H7 (cell line): ENCODE data around the gene P4HB. TPM values are rescaled to one million over a fixed set of nuclear protein-coding genes. Genes with fewer than 3 reads are reported as not detected.

ENCODE experiments used
- DNase-seq: peaks from one replicate; pipeline ENCODE4 v3.0.0; 2012
- H3K27me3 ChIP-seq: 2 replicates; pipeline ENCODE4 v1.6.0; 2011; ENCODE audit warnings: mild to moderate bottlenecking, low read length; ENCODE audit not compliant: control insufficient read depth, insufficient read depth
- H3K36me3 ChIP-seq: replicated peaks from 2 replicates; pipeline ENCODE4 v1.5.1; 2011; ENCODE audit warnings: low read length; ENCODE audit not compliant: control insufficient read depth, insufficient read depth
- H3K4me3 ChIP-seq: 2 replicates; pipeline ENCODE4 v1.5.1; 2011; ENCODE audit warnings: low read depth, mild to moderate bottlenecking, control low read depth, low read length, moderate library complexity; ENCODE audit not compliant: insufficient read depth
- total RNA-seq: library from RNA; depleted of rRNA; stranded (reverse); fragments of >200 nt; shearing (Covaris generic); gene quantifications from 2 replicates; pipeline ENCODE4 v1.2.3, GENCODE V29; 2014

P4HB gene
- total RNA-seq, 1 experiment from 2014 or later = 528 TPM

DNA sequence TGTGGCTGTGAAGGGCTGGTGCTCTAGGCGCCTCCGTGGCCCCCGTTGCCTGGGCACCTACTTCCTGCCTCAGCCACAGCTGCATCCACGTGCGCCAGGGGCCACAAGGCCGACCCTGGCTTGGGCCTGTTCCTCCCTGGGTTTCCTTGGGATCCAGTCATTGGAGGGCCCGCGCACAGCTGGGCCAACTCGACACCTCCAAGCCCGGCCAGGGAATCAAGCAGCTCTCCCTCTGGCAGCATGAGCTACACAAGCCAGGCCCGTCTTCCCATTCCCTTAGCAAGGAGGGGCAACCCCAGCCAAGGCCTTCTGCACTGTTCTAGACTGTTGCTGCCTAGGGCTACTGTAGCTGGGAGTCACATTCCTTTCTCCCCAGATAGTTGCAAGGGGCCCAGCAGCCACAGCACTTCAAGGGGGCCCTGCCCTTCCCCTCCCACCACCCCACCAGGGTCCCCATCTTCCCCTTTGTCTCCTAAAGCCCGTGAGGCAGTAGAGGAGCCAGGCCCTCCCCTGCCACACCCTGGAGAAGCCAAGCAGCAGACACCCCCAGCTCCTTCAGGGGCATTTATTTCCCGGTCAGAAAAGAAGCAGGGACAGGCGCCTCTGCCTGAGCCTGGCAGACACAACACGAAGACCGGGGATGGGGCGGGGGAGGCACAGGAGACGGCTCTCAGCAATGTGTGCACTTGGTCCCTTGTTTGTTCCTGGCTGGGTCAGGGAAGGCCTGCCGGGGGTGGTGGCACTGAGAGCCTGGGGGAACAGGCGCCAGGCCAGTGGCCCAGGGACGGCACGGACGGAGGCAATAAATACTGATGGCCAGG, 7.0 kb upstream of the P4HB start:
- H3K27me3 ChIP-seq = no peaks in the 10 kb centered on the region
- H3K36me3 ChIP-seq = peaks cover 21% of the 10 kb centered on the region
- no peak overlapping the region for H3K4me3 ChIP-seq
- DNase-seq = peak; percentile 71

DNA sequence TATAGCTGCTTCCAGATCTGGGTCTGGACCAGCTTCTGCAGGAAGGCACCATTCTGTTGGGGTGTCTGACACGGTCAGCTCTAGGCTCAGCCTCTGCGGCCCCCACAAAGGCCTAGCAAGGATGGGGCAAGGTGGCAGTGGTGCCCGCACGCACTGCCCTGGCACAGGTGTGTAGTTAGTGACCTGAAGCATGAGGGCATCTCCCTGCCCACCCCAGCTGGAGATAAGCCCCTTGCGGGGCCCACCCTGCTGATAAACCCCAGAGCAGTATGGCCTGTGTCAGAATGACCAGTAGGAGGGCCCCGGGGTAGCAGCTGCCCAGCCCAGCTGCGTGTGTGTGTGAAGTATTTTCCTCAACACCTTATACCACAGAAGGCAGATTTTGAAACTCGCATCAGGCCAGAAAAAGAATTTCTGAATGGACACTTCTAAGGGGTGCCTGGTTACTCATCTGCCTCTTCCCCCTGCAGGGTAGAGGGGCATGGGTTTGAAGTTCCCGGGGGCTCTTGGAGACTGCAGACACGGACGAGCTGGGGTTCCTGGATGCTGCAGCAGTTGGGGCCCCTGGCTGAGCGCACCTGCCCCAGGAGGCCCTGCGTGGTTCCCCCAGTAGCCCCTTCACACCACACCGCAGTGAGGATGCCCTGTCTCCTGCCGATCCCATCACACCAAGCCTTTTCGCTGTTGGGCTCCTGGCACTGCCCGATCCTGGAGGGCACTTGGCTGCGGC, 6.3 kb upstream of the P4HB start:
- Histone ChIP-seq H3K4me3 (no peak overlapping the region), H3K36me3 (peaks cover 21% of the 10 kb centered on the region), H3K27me3 (no peaks in the 10 kb centered on the region)
- peak; percentile 48 for DNase-seq

DNA sequence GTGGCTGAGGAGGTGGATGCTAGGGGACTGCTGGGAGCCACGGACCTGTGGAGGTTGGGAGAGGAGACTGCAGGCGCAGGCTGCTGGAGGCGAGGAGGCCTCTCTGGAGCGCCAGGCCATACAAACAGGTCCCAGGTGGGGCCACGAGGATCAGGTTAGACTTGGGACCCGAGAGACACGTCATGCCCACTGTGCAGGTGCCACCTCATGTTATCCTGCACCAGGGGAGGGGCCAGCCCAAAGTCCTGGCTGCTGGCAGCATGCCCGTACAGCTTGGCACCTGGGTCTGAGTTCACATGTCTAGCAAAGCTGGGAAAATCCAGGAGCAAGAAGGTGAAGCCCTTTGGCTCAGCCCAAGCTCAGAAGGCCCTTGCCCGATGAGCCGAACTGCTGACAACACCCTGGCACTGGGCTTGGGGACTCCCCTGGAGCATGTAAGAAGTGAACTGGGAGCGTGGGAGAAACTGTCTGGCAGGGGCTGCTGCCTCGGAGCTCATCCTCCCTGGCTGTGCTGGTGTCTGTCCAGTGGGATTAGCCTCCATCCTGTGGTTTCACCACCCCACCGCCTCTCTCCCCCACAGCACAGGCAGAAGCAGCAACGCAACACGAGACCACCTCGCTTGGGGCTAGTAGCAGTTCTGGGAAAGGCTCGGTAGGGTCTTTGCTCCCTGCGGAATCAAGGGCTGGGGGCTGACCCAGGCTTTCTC, 5.6 kb upstream of the P4HB start:
- Histone ChIP-seq H3K4me3 (no peak overlapping the region), H3K27me3 (no peaks in the 10 kb centered on the region), H3K36me3 (peaks cover 21% of the 10 kb centered on the region)
- DNase-seq = no peak

GRCh38 chr17:81865358-81865732, 5.0 kb upstream of the P4HB start:
- no peak overlapping the region for H3K4me3 ChIP-seq

DNA sequence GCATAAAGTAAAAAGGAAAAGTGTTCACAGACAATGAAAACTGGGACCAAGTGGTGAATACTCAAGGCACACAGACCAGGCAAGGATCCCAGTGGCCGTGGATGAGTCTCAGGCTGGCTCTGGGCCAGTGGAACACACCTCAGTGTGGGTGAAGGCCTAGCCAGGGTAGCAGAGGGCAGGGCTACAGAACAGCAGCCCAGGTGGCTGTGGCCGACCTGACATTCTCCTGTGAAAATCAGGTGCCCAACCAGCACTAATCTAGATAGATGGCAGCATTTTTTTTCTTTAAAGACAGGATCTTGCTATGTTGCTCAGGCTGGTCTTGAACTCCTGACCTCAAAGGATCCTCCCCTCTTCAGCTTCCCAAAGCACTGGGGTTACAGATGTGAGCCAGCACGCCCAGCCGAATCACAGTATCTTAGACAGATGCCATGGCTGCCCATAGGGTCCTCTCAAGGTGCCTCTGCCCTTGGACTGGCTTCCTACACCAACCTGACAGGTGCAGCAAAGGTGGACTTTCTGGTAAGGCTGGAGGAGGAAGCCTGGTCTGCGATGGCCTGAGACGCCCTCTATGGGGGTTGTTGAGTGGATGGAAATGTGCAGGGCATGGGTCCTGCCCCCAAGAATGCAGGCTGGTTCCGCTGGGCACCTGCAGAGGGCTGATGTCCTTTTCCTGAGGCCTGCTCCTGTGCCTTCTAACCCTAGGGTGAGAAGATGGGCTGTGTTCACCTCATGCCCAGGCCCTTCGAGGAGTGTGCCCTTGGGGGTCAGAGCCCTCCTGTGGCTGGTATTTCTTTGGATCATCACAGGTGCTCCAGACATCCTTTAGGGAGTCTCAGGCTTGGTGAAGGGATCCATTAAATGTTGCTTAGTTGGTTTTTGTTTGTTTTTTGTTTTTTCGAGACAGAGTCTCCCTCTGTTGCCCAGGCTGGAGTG, 3.8 kb upstream of the P4HB start:
- peaks cover 21% of the 10 kb centered on the region for H3K36me3 ChIP-seq
- H3K4me3 ChIP-seq = no peak overlapping the region
- no peaks in the 10 kb centered on the region for H3K27me3 ChIP-seq
- DNase-seq = peak; percentile 65

More at GRCh38 chr17:81865358-81865732, 5.0 kb upstream of the P4HB start:
- Histone ChIP-seq H3K27me3 (no peaks in the 10 kb centered on the region), H3K36me3 (peaks cover 21% of the 10 kb centered on the region)
- no peak for DNase-seq

DNA sequence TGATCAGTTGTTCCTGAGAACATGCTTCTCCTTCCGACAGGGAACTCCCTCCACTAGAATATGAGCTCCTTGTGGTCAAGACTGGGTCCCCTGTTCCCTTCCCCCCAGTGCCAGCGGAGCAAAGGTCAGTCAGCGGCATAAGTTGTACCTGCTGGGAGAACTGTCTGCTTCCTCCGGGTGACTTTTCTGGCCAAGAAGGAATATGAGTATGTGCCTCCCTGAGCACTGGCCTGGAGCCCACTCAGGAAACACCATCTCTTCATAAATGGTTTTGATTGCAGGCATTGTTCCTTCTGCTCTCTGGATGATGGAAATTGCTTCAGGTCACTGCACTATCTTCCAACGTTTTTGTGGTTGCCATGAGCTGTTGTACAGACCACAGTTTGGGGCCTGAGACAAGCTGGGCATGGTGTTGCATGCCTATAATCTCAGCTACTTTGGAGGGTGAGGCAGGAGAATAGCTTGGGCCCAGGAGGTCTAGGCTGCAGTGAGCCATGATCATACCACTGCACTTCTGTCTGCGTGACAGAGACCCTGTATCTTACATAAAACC, 2.9 kb upstream of the P4HB start:
- DNase-seq = no peak
- H3K4me3 ChIP-seq = no peak overlapping the region
- no peaks in the 10 kb centered on the region for H3K27me3 ChIP-seq
- peaks cover 29% of the 10 kb centered on the region for H3K36me3 ChIP-seq

- DNase-seq = peak; percentile 100
- Histone ChIP-seq H3K36me3 (peaks cover 34% of the 10 kb centered on the region), H3K27me3 (no peaks in the 10 kb centered on the region), H3K4me3 (peak overlapping the region; percentile 92)
These were observed 627 bp upstream of the P4HB start for GRCh38 chr17:81860756-81861568.

DNA sequence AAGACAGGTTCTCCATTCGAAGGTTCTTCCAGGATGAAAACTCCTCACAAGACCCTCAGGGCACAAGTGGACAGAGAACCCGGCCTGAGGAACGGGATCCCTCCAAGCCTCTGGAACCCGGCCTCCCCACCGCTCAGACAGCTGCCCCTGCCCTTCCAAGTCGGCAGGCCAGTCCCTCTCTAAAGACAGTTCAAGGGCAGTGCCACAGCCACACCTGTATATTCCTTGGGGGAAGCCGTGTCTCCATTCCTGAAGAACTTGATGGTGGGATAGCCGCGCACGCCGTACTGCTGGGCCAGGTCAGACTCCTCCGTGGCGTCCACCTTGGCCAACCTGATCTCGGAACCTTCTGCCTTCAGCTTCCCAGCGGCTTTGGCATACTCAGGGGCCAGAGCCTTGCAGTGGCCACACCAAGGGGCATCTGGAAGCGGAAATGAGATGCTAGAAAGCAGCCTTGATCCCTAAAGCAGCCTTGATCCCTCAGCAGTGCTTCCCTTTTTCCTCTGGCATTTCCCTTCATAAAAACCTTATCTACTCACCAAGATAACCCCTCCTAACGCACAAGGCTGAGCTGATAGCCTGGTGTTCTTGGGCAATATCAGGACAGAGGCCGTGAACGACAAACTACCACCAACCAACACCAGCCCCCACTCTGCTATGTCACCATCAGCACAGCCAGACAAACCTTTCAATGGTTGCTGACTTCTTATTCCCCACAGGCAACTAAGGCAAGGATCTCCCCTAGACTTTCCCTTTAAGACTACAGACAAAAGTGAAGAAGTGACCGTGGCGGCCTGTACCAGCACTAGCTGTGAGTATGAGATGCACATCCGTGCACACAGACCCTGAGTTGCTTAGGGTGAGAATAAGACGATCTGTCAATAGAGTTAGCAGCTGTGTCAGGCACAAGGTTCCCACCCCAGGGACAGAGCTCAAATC, 1.1 kb downstream of the P4HB start:
- peak; percentile 20 for DNase-seq
- Histone ChIP-seq H3K4me3 (peak overlapping the region; percentile 81), H3K36me3 (peaks cover 30% of the 10 kb centered on the region), H3K27me3 (no peaks in the 10 kb centered on the region)

GRCh38 chr17:81858170-81858966, 2.0 kb downstream of the P4HB start:
- peak; percentile 27 for DNase-seq
- Histone ChIP-seq H3K4me3 (no peak overlapping the region), H3K36me3 (peaks cover 32% of the 10 kb centered on the region), H3K27me3 (no peaks in the 10 kb centered on the region)

DNA sequence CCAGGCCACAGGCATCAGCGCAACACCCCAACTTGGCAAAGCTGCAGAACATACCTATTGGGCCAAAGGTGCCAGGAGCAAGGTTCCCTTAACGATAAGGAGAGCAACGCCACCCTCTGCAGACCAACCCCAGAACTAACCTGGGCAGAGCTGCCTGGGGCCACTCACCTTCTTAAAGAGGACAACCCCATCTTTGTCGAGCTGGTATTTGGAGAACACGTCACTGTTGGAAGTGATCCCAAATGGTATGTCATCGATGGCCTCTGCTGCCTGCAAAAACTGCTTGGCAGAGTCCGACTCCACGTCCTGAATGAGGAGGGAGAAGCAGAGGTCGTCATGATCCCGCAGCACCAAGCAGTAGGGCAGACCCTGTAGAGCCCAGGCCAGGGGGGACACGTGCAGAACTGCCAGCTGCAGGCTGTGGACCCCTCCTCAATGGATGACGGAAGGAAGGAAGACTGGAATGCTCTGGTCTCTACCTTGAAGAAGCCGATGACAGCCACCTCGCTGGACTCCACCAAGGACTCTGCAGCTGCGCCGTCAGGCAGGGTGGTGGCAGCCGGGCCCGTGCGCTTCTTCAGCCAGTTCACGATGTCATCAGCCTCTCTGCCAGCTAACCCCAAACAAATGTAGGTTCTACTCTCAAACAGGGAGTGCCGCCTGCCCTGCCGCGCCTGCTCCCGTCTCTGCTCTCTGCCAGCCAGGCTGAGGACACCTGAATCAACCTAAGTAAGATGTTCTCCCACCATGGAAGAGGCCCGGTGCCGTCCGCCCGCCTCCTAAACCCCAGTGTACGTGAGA, 5.2 kb downstream of the P4HB start:
- no peak overlapping the region for H3K4me3 ChIP-seq
- no peaks in the 10 kb centered on the region for H3K27me3 ChIP-seq
- peak; percentile 67 for DNase-seq
- peaks cover 38% of the 10 kb centered on the region for H3K36me3 ChIP-seq

DNA sequence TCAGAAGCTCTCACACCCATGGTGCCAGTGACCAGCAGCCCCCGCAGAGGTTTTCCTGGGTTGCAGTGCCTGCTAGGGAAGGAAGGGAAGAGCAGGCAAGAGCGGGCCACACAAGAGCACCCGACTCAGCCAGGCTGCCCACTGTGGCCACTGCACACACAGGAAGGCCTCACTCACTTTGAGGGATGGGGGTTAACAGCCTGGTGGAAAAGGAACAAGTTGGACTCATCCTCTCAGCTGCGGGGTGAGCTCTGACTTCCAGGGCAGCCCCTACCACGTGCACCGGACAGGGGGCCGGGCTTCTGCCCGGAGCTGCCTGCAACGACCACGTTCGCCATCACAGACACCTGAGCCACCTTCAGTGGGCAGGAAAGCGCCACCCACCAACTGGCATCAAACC, 8.1 kb downstream of the P4HB start:
- Histone ChIP-seq H3K36me3 (peaks cover 25% of the 10 kb centered on the region), H3K4me3 (no peak overlapping the region), H3K27me3 (no peaks in the 10 kb centered on the region)
- DNase-seq = no peak
